Lower lobe of right lung (tissue), 2 donors: ENCODE results near the gene BTN1A1. TPM values are rescaled to one million over a fixed set of nuclear protein-coding genes. Genes with fewer than 3 reads are reported as not detected.

Experiments
- ATAC-seq, 2 donors: fragments of 200-7000 bp; cut with Tn5 transposase; one replicate each; pipeline ENCODE4 v1.9.1; 2020 to 2022; ENCODE audit warnings: mild to moderate bottlenecking in 2 of 2, moderate library complexity in 2 of 2
- DNase-seq: peaks from one replicate; pipeline ENCODE4 v3.0.0-alpha.2; 2020
- H3K27ac ChIP-seq: fragments of 200-600 bp; one replicate; pipeline ENCODE4 v1.8.0; 2022
- H3K27me3 ChIP-seq: fragments of 200-600 bp; one replicate; pipeline ENCODE4 v1.8.0; 2022; ENCODE audit warnings: low read depth
- H3K36me3 ChIP-seq: fragments of 200-600 bp; one replicate; pipeline ENCODE4 v1.8.0; 2022; ENCODE audit warnings: mild to moderate bottlenecking
- H3K4me1 ChIP-seq: fragments of 200-600 bp; one replicate; pipeline ENCODE4 v1.8.0; 2022
- H3K4me3 ChIP-seq: fragments of 200-600 bp; one replicate; pipeline ENCODE4 v1.8.0; 2022; ENCODE audit warnings: mild to moderate bottlenecking
- H3K9me3 ChIP-seq: fragments of 200-600 bp; one replicate; pipeline ENCODE4 v1.8.0; 2022
- intact Hi-C: fragments of 100-400 bp; cut with DNase I; formaldehyde crosslinking; loops from one replicate; pipeline ENCODE4 v1.11.0; 2022
- total RNA-seq: library from RNA; stranded (reverse); fragmentation: NEBNext Ultra II Directional; extraction: Animal tissue kit (Norgen Biotek cat#: 25700); gene quantifications from one replicate; pipeline ENCODE4 v1.2.1, GENCODE V29; 2021
- TF ChIP-seq, protein P1 (sequence below): fragments of 200-600 bp; IDR thresholded peaks from one replicate; pipeline ENCODE4 v1.8.0; 2022; ENCODE audit warnings: antibody characterized with exemption, mild to moderate bottlenecking
- donor health status: DM: no; HTN: yes; CAD: no; lungs with severe emphysema.

BTN1A1 gene
- total RNA-seq, 1 donor from 2014 or later = not detected

DNA sequence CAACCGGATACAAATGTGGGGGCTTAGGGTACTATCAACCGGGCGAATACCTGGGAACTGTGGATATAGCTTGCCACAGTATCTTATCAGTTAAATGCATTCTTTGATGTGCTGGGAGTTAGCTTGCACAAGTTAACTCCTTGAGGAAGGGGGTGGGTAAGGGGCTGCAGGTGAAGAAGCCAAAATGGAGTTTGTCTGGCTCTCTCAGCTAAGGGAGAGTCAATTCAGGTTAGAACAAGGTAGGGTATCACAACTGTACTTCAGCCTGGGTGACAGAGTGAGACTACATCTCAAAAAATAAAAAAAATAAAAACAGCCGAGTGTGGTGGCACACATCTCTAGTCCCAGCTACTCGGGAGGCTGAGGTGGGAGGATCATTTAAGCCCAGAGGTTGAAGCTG is 8.5 kb upstream of the BTN1A1 start:
- Histone ChIP-seq H3K36me3 (no peaks in the 10 kb centered on the region), H3K4me1 (no peaks in the 10 kb centered on the region), H3K4me3 (no peak overlapping the region), H3K9me3 (no peaks in the 10 kb centered on the region), H3K27ac (no peak overlapping the region), H3K27me3 (no peaks in the 10 kb centered on the region)
- ATAC-seq (no peak), DNase-seq (no peak)
- TF ChIP-seq, protein P1, sequence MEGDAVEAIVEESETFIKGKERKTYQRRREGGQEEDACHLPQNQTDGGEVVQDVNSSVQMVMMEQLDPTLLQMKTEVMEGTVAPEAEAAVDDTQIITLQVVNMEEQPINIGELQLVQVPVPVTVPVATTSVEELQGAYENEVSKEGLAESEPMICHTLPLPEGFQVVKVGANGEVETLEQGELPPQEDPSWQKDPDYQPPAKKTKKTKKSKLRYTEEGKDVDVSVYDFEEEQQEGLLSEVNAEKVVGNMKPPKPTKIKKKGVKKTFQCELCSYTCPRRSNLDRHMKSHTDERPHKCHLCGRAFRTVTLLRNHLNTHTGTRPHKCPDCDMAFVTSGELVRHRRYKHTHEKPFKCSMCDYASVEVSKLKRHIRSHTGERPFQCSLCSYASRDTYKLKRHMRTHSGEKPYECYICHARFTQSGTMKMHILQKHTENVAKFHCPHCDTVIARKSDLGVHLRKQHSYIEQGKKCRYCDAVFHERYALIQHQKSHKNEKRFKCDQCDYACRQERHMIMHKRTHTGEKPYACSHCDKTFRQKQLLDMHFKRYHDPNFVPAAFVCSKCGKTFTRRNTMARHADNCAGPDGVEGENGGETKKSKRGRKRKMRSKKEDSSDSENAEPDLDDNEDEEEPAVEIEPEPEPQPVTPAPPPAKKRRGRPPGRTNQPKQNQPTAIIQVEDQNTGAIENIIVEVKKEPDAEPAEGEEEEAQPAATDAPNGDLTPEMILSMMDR = no peak
- intact Hi-C loops = no loop called here

DNA sequence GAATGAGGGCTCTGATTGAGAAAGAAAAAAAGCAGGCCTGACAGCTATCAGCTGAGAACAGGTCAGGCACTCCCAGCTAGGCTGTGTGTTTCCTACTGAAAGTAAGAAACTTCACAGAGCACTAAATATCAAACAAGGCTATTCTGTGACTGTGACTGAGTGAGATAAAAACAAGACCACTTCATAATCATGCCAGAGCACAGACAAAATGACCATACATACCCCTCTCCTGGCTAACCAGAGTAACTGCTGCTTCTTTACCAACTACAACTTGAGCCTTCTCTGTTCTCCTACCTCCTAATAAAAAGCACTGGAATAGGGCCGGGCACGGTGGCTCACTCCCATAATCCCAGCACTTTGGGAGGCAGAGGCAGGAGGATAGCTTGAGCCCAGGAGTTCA is 6.8 kb upstream of the BTN1A1 start:
- TF ChIP-seq, protein P1 = peak; percentile 11
- peak in 1 of 2 donors; percentile 27 for ATAC-seq
- H3K4me1 ChIP-seq = no peaks in the 10 kb centered on the region

DNA sequence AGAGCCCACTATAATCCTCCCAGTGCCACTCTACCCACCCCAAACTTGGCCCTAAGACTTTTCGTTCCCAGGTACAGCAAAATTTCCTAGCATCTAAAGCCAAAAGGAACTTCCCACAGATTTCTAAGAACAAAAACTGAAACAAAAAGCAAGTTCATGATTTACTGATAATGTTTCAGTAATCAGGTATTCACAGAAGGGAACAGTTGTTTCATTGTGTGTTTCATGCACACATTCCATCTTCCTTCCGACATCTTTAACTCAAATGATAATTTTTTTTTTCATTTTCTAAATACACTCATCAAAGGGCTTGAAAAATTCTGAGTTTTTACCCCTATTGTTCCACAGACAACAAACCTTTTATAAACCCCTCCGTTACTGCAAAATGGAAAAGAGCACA is 6.0 kb upstream of the BTN1A1 start:
- Histone ChIP-seq H3K9me3 (no peaks in the 10 kb centered on the region), H3K27ac (no peak overlapping the region), H3K27me3 (no peaks in the 10 kb centered on the region), H3K36me3 (no peaks in the 10 kb centered on the region), H3K4me1 (no peaks in the 10 kb centered on the region), H3K4me3 (no peak overlapping the region)
- TF ChIP-seq, protein P1 = no peak
- ATAC-seq (no peak), DNase-seq (no peak)
- intact Hi-C loops = no loop called here

More for the DNA sequence above, 6.8 kb upstream of the BTN1A1 start:
- Histone ChIP-seq H3K36me3 (no peaks in the 10 kb centered on the region), H3K4me3 (no peak overlapping the region), H3K9me3 (no peaks in the 10 kb centered on the region), H3K27ac (no peak overlapping the region), H3K27me3 (no peaks in the 10 kb centered on the region)
- intact Hi-C loops = no loop called here
- no peak for DNase-seq

DNA sequence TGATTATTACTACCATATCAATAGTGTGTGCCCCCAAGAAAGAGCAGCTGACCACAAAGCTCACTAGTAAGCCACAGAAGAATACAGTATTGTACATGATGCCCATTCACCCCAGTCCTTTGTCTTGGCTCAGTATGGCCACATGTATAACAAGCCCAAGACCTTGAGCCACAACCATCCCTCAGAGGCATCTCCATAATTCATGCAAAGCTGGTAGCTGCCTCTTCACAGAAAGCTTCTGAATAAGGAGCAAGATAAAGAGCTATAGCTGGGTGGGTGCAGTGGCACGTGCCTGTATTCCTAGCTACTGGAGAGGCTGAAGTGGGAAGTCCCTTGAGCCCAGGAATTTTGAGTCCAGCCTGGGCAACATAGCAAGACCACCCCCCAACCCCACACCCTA is 4.8 kb upstream of the BTN1A1 start:
- Histone ChIP-seq H3K4me3 (no peak overlapping the region), H3K27ac (no peak overlapping the region), H3K36me3 (no peaks in the 10 kb centered on the region), H3K9me3 (no peaks in the 10 kb centered on the region), H3K27me3 (no peaks in the 10 kb centered on the region), H3K4me1 (no peaks in the 10 kb centered on the region)
- TF ChIP-seq, protein P1 = no peak
- DNase-seq (no peak), ATAC-seq (no peak)
- intact Hi-C loops = no loop called here

DNA sequence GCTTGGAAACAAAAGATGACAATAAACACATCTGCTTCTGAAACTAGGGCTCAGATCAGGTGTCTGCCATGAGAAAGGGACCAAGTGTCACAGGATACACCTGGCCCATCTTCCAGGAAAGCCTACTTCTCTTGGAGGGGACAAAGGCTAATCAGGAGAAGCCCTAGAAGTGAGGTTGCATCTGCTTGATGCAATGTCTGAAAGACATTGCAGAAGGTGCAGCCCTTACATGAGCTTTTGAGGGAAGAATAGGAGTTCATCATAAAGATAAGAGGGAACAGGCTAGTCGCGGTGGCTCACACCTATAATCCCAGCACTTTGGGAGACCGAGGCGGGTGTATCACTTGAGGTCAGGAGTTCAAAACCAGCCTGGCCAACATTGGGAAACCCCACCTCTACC is 2.5 kb upstream of the BTN1A1 start:
- Histone ChIP-seq H3K27me3 (peaks cover 21% of the 10 kb centered on the region), H3K4me1 (peaks cover 11% of the 10 kb centered on the region), H3K36me3 (no peaks in the 10 kb centered on the region), H3K27ac (no peak overlapping the region), H3K4me3 (no peak overlapping the region), H3K9me3 (no peaks in the 10 kb centered on the region)
- DNase-seq (no peak), ATAC-seq (no peak)
- intact Hi-C loops = no loop called here
- TF ChIP-seq, protein P1 = no peak

DNA sequence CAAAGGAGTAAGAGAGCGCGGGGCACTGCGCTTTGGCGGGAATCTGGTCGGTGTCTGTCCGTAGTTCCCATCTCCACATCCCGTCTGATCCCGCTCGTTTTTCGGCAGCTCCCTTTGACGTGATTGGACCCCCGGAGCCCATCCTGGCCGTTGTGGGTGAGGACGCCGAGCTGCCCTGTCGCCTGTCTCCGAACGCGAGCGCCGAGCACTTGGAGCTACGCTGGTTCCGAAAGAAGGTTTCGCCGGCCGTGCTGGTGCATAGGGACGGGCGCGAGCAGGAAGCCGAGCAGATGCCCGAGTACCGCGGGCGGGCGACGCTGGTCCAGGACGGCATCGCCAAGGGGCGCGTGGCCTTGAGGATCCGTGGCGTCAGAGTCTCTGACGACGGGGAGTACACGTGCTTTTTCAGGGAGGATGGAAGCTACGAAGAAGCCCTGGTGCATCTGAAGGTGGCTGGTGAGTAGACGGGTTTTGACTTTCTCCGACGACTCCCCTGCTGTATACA is 1.4 kb downstream of the BTN1A1 start:
- peaks cover 11% of the 10 kb centered on the region for H3K4me1 ChIP-seq
- TF ChIP-seq, protein P1 = no peak
- no peak overlapping the region for H3K27ac ChIP-seq
- ATAC-seq (peak; percentile 55 to 69), DNase-seq (peak; percentile 65)
- no peaks in the 10 kb centered on the region for H3K36me3 ChIP-seq
- peaks cover 27% of the 10 kb centered on the region for H3K27me3 ChIP-seq
- H3K4me3 ChIP-seq = peak overlapping the region; percentile 44
- intact Hi-C loops = no loop called here
- no peaks in the 10 kb centered on the region for H3K9me3 ChIP-seq
